HG02938 (cell line): ENCODE results near the gene CEP63.

Source experiments
- ATAC-seq: cut with Tn5 transposase; IDR thresholded peaks from one replicate; pipeline ENCODE4 v1.9.1; 2021; ENCODE audit warnings: mild to moderate bottlenecking, moderate library complexity; ENCODE audit not compliant: unreplicated experiment

Gene CEP63

DNA sequence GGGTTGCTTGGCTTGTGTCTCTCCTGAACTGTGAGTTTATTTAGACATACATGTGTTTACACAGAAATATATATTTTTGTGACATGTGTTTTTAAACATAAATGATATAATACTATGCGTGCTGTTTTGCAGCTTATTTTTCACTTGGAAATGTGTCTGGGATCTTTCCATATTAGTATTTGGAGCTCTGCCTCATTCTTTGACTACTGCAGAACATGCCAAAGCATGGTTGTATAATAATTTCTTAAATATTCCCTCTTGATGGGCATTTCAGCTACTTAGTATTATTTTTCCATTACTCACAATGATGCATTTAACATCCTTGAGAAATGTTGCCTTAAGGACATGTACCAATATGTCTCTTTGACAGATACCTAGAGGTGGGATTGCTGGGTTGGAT, 19.5 kb upstream of the CEP63 start:
- no peak for ATAC-seq

GRCh38 chr3:134468519-134468918, 17.3 kb upstream of the CEP63 start:
- no peak for ATAC-seq

DNA sequence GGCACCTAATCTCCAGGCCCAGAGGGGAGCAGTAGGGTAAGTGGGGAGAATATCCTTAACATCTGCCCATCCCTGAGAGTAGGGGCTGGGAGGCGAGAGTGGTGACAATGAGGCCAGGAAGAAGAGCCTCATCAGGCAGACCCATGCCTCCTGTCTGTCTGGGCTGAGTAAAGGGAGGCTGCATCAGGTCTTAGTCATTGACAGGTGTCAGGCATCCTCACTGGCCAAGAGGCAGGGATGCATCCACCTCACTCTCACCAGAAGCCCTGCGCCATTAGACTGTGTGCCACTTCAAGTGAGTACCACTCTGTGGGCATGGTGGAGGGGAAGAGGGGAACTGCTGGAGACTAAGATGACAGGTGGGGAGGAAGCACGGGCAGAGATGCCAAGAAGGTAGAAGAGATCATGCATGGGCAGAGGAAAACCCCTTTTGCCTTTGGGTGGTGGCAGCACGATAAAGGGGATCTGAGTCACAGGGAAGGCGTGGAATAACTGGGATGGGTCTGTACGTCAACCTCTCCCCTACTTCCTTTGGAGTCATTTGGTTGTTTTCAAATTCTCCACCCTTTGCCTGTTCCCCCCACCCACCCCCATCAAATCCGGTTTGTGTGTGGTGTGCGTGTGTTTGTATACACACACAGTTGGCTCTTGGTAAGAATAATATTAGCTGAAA, 14.2 kb upstream of the CEP63 start:
- no peak for ATAC-seq

- no peak for ATAC-seq
These were observed 13.0 kb upstream of the CEP63 start for GRCh38 chr3:134472831-134473230.

DNA sequence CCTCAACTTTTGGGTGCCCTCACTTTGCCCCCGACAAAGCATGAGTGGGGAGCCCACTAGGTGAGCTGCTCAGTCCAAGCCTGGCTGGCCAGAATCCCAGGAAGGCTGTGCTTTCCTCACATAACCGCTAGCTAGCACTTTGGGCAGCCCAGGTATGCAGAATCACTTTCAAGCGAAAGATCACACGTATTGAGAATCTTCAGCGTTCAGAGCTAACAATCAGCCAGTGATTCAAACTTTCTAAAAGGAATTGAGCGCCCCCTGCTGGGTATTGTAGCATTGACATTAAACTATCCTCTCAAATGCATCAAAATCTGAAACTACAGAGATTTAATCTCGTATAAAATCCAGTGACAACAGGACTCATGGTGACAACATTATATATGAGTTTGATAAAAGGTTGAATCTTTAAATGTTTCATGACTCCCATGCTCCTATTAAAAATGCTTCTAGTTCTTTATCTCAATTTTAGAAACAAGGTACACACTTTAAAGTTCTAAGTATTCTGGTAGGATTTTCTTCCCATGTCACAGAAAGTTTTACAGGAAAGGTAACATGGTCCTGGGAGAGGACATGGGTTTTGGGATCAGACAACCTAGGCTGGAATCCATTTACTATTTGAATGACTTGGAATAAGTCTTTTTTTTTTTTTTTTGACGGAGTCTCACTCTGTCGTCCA, 11.8 kb upstream of the CEP63 start:
- ATAC-seq, result no peak

DNA sequence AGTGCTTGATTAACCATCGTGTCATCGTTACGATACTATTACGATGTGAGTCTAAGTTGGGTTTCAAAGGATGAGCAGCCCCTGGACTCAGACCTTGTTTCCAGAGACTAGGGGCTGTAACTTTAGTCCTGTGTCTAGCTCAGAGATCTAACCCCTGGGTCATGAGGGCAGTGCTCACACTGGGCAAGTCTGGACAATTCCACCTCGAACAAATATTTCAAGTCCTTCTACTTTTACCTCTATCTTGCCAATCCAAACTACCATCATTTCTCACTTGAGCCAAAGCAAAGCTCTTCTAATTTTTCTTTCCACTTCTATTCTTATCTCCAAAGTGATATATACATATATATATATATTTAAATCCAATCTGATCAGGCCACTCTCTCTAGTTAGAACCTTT, 10.9 kb upstream of the CEP63 start:
- ATAC-seq, result no peak

- ATAC-seq, result no peak
These were observed 9.6 kb upstream of the CEP63 start for GRCh38 chr3:134476306-134476705.

GRCh38 chr3:134477002-134477401, 8.9 kb upstream of the CEP63 start:
- no peak for ATAC-seq

DNA sequence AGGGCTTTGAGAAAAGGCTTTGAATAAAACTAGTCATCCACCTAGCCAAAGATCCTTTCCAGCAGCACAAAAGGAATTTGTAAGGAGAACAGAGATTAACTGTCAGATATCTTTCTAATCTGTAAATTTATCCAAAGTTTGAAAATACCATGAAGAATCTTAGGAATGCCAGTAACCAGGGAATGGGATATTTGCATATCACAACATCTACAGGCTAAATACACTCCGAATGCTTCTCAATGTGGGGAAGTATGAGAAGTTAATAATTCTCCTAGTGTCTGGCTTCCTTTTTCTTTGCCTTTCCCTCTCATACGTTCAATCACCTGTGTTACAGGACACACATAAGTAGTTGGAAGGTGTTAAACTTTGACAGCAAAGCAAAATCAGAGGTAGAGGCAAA, 7.9 kb upstream of the CEP63 start:
- ATAC-seq, result no peak

- ATAC-seq, result no peak
These were observed 5.3 kb upstream of the CEP63 start for GRCh38 chr3:134480546-134480945.

DNA sequence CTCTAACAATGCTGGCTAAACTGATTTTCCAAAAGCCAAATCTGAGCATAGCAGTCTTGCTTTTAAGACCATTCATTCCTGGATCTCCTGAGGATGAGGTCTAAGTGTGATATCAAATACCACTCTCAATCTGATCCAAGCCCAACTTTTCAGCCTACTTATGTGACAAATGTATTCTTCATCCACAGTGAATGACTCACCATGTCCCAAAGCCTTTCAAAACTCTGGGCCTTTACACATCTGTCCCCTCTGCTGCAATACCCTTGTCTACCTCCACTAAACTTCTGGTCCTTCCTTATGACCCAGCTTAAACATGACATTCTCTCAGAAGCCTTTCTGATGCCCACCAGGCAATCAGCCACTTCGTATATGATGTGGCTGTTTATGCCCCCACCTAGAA, 4.7 kb upstream of the CEP63 start:
- no peak for ATAC-seq

- ATAC-seq, result no peak
These were observed 3.2 kb upstream of the CEP63 start for GRCh38 chr3:134482622-134483021.

GRCh38 chr3:134483195-134483900, 2.5 kb upstream of the CEP63 start:
- ATAC-seq, result no peak

DNA sequence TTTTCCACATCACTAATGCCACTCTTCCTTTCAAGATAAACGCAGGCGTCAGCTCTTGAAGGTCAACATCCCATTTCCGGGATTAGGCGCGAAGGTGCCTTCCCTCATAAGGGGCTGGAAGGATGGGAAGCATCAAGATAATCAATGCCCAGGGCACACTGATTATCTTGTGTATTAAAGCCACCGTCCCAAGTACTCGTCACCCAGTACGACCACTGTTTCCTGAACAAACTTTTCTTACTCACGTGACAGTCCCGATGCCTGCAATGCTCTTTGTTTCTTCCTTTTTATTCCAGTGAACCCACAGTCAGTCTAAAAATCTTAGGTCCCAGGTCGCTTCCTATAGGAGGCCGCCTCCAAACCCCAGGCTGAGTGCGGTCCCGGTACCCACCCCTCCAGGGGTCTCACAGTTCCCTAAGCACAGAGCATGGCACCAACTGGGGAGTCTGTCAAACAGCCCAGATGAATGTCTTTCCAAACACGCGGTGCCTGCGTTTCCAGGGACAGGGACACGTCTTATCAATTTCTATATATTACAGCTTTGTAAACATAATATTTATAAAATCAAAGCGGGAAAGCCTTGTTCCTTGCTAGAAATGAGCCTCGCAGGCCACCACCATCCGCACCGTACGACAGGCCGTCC, 661 bp upstream of the CEP63 start:
- ATAC-seq, result no peak

GRCh38 chr3:134486577-134487041, 752 bp downstream of the CEP63 start:
- peak; percentile 6 for ATAC-seq

- ATAC-seq, result peak; percentile 25
These were observed 1.5 kb downstream of the CEP63 start for GRCh38 chr3:134487406-134487805.

- no peak for ATAC-seq
These were observed 8.6 kb downstream of the CEP63 start for GRCh38 chr3:134494495-134494894.

- ATAC-seq, result no peak
These were observed 10.1 kb downstream of the CEP63 start for GRCh38 chr3:134495980-134496379.

- ATAC-seq, result no peak
These were observed 10.7 kb downstream of the CEP63 start for GRCh38 chr3:134496471-134497071.

- no peak for ATAC-seq
These were observed 17.4 kb downstream of the CEP63 start for GRCh38 chr3:134503266-134503665.

DNA sequence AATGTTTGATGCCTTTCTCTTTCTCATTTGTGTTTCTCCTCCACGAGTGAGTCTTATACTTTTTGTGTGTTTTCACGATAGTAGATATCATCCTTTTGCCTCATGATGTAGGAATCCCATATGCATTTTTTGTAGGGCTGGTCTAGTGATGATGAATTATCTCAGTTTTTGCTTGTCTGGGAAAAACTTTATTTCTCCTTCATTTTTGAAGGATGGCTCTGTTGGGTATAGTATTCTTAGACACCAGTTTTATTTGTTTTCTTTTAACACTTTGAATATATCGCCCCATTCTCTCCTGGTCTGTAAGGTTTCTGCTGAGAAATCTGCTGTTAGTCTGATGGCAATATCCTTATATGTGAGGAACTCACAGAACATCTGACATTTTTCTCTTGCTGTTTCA, 18.3 kb downstream of the CEP63 start:
- ATAC-seq, result no peak
